ENCODE data around the gene GASK1A.
"Not testable (repeated sequence)": the region's sequence is repeated elsewhere in the genome, so short reads cannot be mapped to it uniquely, and the experiment has no call there.

Gene GASK1A

GRCh38 chr3:43063114-43063513 is 84.0 kb downstream of the GASK1A start:
- DNase-seq: no peak

- DNase-seq: not testable (repeated sequence)
Observed at GRCh38 chr3:43070670-43071069, 91.6 kb downstream of the GASK1A start.

- DNase-seq: peak in 1 of 2 experiments; percentile 12
Observed at GRCh38 chr3:43071313-43071893, 92.3 kb downstream of the GASK1A start.

- DNase-seq: no peak
Observed at GRCh38 chr3:43072361-43072760, 93.2 kb downstream of the GASK1A start.

DNA sequence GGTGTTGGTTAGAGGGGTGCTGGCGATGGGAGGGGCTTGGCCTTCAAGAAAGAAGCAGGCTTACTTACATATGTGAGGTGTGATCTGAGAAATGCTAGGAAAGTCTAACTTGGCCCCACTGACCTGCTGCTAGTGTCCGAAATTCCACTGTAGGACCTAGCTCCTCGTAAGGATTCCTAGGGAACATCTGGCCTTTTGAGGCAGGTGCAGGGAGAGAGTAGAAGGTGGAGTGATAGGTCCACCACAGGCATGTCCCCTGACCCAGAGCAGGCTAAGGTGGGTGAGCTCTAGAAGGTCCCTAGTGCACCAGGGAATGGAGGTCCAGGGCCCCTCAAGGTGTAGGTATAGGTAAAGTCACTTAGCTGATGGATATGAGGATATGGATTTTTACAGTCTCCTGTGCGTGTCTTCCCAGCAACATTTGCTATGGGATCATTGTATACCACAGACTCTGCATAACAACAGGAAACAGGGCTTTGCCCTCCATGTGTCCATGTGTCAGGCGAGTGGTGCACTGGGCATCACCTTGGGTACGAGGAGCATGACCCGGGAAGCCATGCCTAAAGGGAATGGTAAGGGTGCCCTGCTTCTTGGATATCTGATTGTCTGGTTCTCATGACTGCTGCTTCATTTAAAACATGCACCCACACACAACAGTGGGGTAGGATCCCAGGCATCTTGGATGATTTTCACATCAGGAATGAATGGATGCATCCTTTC is 94.2 kb downstream of the GASK1A start:
- DNase-seq: no peak

GRCh38 chr3:43073836-43074220 is 94.7 kb downstream of the GASK1A start:
- DNase-seq: no peak

- no peak for DNase-seq
Observed at GRCh38 chr3:43074482-43074881, 95.4 kb downstream of the GASK1A start.

GRCh38 chr3:43074901-43075689 is 96.0 kb downstream of the GASK1A start:
- no peak for DNase-seq

GRCh38 chr3:43075904-43076661 is 97.0 kb downstream of the GASK1A start:
- no peak for DNase-seq

- no peak for DNase-seq
Observed at GRCh38 chr3:43076857-43077256, 97.7 kb downstream of the GASK1A start.

DNA sequence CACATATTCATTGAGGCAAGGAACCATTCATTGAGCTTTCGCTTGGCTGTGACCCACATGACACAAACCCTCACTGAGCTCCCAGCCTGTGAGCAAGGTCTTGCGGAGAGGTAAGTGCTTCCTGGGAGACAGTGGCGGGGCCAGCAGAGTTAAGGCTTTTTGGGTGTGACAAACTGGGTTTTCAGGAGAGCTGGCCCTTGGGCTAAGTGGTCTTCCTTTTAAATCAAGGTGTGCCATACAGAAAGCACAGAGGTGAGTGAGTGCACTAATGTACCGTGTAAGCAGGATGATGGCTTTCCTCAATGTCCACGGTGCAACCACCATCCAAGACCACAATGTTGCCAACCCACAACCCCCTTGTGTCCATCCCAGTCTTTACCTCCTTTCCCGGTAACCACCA is 98.2 kb downstream of the GASK1A start:
- no peak for DNase-seq

GRCh38 chr3:43077707-43078106 is 98.6 kb downstream of the GASK1A start:
- no peak for DNase-seq

DNA sequence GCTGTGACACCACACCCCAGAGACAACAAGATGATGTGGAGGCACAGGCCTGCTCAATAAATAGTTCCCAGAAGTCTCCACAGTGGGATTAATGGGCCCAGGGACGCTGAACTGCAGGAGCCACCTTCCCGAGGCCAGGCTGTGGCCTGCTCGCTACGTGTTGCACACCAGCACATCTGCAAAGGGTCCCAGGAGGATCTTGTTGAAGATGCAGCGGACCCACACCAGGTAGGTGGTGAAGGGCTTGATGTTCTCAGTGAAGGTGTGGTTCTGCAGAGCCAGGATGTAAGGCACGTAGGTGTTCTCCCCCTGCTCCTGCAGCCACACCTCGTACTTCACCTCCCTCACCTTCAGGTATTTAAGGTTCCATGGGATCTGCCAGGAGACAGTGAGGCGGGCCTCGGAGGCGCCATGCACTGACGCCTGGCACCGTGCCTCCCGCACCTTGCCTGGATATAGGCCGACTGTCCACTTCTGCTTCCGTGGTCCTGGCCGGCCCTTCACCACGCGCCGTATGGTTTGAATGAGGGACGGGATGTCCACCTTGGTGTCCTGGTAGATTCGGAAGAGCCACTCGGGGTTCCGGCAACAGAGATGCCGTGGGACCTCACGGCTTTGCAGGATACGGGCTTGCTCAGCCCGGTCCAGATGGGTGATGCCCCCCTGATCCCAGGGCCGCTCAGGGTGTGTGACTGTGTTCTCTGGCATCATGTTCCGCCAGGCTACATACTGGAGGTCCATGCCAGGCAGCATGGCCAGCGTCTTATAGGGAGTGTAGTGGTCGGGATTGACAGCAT is 100.6 kb downstream of the GASK1A start:
- DNase-seq: no peak

GRCh38 chr3:43080726-43081568 is 101.8 kb downstream of the GASK1A start:
- DNase-seq: no peak

- no peak for DNase-seq
Observed at GRCh38 chr3:43081796-43082195, 102.7 kb downstream of the GASK1A start.

DNA sequence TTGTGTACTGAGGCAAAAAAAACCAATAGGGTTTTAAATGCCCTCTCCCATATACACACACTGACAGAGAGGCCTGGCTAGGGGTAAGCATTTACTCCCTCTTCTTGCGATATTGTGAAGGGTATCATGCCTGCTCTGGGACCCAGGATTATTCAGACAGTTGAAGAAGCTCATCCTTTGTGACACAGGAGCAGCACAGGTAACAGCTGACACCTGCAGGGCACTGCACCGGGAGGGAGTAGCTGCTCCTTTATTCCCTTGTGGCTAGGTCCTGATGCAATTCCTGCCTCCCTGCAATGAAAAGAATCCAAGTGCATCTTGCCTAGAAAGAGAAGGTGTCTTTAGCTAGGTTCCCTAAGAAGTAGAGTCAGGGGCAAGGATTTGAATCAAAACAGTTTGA is 103.3 kb downstream of the GASK1A start:
- no peak for DNase-seq

DNA sequence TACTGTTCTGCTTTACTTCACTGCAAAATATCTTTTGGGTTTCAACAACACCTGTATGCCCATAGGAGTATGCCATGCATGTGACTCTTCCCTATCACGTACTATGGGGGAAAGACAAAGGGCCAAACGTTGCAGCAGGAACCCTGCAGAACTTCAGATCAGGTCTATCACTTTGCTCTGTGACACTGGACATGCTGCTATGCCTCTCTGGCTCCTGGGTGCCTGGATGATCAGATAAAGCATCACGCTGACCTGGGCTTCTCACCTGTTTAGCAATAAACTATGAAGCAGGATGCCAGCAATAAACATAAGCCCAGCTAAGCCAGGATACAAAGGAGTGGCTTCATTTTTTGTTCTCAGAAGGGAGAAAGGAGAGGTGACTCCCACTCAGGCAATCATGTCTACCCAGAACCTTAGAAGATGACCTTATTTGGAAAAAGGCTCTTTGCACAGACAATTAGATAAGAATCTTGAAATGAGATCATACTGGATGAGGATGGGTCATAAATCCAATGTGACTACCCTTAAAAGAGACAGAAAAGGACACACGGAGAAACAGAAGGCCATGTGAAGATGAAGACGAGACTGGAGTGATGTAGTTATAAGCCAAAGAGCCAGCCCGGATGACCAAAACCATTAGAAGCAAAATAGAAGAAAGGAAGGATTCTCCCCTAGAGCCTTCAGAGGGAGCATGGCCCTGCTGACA is 107.5 kb downstream of the GASK1A start:
- no peak for DNase-seq

- no peak for DNase-seq
Observed at GRCh38 chr3:43087249-43087776, 108.2 kb downstream of the GASK1A start.

GRCh38 chr3:43089081-43089480 is 110.0 kb downstream of the GASK1A start:
- no peak for DNase-seq

- no peak for DNase-seq
Observed at GRCh38 chr3:43090238-43090637, 111.1 kb downstream of the GASK1A start.

DNA sequence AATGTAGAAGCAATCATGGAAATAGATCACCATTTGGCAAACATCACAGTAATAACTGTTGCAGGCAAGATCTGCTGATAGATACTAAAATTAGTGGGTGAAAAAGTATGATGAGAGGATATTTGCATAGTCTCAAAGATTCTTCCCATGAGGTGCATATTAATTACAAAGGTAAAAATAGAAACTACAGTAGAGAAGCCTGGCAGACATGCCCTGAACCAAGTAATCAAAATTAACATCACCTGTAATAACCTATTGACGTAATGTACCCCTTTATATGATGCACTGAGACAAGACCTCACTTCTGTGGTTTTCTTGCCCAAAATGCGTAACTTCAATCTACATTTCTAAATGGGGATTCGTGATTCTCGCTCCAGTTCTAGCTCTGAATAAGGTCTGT is 112.4 kb downstream of the GASK1A start:
- no peak for DNase-seq
